Measurements from ENCODE around the gene UBE2J2. TPM values are rescaled to one million over a fixed set of nuclear protein-coding genes. Genes with fewer than 3 reads are reported as not detected.

Gene UBE2J2
- total RNA-seq, 4 donors from 2014 or later = 33.0 to 58.4 (median 36.2) TPM

DNA sequence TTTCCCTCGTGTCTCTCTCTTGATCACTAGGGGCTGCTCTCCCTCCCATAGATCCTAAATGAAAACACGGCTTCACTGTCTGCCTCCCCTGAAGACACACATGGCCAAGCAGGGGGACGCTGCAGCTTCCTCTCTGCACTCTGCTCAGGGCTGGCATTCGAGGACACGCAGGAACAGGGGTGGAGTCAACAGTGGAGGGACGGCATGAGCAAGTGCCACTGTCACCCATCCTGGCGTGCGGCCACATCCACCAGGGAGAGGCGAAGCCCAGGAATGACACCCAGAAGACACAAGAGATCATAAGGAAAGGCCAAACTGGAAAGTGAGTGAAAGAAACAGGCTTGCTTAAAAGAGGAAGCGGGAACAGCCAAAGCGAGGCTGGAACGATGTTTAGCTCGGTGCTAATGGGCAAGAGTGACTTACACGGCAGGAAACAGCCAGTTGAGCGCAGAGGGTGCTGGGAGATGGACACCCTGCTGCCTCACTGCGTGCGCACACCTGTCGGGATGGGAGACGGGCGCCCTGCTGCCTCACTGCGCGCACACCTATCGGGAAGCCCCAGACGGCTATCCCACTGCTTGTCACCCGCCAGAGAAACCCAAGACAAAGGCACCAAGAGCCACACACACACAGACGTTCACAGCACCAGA is 13.6 kb downstream of the UBE2J2 start:
- Histone ChIP-seq H3K4me3 (replicated peaks in 1 of 3) (no peak overlapping the region), H3K36me3 (peaks cover 34 to 44% of the 10 kb centered on the region in 2 donors), H3K27me3 (no peaks in the 10 kb centered on the region), H3K9me3 (no peaks in the 10 kb centered on the region), H3K27ac (no peak overlapping the region), H3K4me1 (no peaks in the 10 kb centered on the region)
- intact Hi-C loops (cut with DNase I) = no loop called here
- TF ChIP-seq POLR2A (IDR thresholded peaks at IDR 0.05) = no peak
- TF ChIP-seq, protein P1, sequence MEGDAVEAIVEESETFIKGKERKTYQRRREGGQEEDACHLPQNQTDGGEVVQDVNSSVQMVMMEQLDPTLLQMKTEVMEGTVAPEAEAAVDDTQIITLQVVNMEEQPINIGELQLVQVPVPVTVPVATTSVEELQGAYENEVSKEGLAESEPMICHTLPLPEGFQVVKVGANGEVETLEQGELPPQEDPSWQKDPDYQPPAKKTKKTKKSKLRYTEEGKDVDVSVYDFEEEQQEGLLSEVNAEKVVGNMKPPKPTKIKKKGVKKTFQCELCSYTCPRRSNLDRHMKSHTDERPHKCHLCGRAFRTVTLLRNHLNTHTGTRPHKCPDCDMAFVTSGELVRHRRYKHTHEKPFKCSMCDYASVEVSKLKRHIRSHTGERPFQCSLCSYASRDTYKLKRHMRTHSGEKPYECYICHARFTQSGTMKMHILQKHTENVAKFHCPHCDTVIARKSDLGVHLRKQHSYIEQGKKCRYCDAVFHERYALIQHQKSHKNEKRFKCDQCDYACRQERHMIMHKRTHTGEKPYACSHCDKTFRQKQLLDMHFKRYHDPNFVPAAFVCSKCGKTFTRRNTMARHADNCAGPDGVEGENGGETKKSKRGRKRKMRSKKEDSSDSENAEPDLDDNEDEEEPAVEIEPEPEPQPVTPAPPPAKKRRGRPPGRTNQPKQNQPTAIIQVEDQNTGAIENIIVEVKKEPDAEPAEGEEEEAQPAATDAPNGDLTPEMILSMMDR (IDR thresholded peaks at IDR 0.05) = no peak
- no peak for DNase-seq
- WGBS, 2 donors = 80 to 86% methylated on average over 26 of the region's 26 CpGs

DNA sequence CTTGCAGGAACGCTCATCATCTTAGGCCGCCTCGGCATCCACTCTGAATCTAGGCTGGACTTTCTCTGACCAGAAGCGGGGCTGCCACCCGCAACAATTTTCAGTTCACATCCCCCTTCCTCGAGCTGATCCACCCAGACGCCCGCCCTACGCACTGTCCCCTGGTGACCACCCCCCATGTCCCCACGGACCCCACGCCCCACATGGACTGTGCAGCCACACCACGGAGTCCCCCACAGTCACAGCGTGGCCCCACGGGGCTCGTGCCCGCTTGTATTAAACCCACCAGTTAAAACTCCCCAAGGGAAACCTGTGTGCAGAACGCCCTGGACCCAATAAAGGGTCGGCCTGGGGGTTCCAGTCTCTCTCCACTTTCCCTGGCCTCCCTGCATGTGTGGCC is 14.1 kb downstream of the UBE2J2 start:
- H3K4me1 ChIP-seq = no peaks in the 10 kb centered on the region
- H3K36me3 ChIP-seq = peaks cover 38 to 44% of the 10 kb centered on the region in 2 donors
- no peaks in the 10 kb centered on the region for H3K9me3 ChIP-seq
- H3K4me3 ChIP-seq (replicated peaks in 1 of 3) = no peak overlapping the region
- intact Hi-C loops (cut with DNase I) = no loop called here
- no peak for DNase-seq
- no peak overlapping the region for H3K27ac ChIP-seq
- TF ChIP-seq, protein P1 (IDR thresholded peaks at IDR 0.05) = no peak
- TF ChIP-seq POLR2A (IDR thresholded peaks at IDR 0.05) = no peak
- WGBS, 2 donors = 97 to 99% methylated on average over 18 of the region's 18 CpGs
- H3K27me3 ChIP-seq = no peaks in the 10 kb centered on the region

DNA sequence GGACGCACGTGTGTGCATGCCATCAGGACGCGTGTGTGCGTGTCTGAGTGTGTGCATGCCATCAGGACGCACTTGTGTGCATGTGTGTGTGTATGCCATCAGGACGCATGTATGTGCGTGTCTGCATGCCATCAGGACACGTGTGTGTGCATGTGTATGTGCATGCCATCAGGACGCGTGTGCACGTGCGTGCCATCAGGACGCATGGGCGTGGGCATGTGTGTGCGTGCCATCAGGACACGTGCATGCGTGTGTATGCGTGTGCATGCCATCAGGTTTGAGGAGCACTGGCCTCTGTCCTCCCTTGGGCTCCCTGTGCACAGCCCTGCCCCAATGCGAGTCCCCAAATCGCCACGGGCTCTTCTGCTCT is 14.6 kb downstream of the UBE2J2 start:
- intact Hi-C loops (cut with DNase I) = no loop called here
- no peak overlapping the region for H3K4me3 ChIP-seq (replicated peaks in 1 of 3)
- no peak for DNase-seq
- no peaks in the 10 kb centered on the region for H3K4me1 ChIP-seq
- 90 to 95% methylated on average over 22 of the region's 22 CpGs for WGBS, 2 donors
- TF ChIP-seq POLR2A (IDR thresholded peaks at IDR 0.05) = no peak
- TF ChIP-seq, protein P1 (IDR thresholded peaks at IDR 0.05) = no peak
- H3K27me3 ChIP-seq = no peaks in the 10 kb centered on the region
- H3K36me3 ChIP-seq = peaks cover 42 to 48% of the 10 kb centered on the region in 2 donors
- H3K9me3 ChIP-seq = no peaks in the 10 kb centered on the region
- no peak overlapping the region for H3K27ac ChIP-seq

DNA sequence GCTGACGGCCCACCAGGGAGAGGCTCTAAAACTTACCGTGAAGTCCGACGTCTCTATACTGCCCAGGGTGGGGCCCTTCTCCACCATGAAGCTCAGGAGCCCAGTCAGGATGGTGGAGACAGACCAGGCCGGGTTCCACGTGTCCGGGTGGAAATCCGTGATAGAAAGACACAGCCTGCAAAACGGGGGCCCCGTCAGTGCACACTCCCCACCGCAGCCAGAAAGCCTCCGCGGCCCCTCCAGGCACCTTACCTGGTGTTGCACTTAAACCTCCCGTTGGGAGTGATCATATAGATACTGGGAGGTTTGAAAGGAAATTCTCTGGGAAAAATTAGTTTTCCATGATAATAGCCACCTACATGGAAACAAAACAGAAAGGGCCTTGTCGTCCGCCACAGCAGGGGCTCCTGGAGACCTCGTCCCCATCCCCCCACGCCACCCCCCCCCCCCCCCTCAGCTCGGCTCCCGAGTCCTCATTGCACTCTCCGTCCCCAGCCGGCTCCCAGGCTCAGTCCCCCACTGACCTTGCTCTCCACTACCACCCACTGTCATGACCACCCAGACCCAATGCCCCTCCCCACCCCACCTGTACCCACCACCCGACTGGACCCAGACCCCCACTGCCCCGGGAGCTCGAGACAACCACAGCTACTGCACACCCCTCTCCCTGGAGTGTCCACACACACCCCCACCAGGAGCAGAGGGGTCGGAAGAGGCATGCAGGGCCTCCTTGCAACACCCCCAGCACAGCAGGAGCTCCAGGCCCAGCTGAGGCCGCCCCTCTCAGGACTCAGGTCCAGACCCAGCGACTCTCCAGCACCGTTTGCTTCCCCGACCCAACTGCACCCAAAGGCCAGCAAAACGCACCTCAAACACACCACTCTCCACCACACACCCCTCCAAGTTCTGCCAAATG is 16.4 kb downstream of the UBE2J2 start:
- 92 to 95% methylated on average over 30 of the region's 31 CpGs for WGBS, 2 donors
- Histone ChIP-seq H3K4me1 (no peaks in the 10 kb centered on the region), H3K27ac (no peak overlapping the region), H3K4me3 (replicated peaks in 1 of 3) (no peak overlapping the region), H3K9me3 (no peaks in the 10 kb centered on the region), H3K36me3 (peaks cover 34 to 42% of the 10 kb centered on the region in 2 donors), H3K27me3 (no peaks in the 10 kb centered on the region)
- no peak for TF ChIP-seq POLR2A (IDR thresholded peaks at IDR 0.05)
- TF ChIP-seq, protein P1 (IDR thresholded peaks at IDR 0.05) = no peak
- DNase-seq = no peak
- intact Hi-C loops (cut with DNase I) = no loop called here

DNA sequence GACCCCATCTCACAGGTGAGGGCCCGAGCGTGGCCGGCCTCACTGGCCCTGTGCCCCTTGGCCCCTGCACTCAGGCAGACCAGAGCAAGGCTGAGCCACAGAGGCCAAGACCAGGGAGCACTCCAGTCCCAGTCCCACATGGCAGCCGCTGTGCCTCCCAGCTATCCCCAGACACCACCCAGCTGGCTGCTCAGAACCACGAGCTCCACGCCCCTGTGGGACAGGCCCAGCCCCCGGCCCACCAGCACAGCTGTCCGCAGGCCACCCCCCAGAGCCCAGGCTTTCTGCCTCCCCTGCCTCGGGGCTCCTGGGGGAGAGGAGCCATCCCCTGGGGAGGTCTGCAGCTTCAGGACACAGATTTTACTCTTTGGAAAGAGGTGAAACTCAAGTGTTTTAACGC is 18.0 kb downstream of the UBE2J2 start:
- Histone ChIP-seq H3K27me3 (no peaks in the 10 kb centered on the region), H3K4me3 (replicated peaks in 1 of 3) (no peak overlapping the region), H3K4me1 (no peaks in the 10 kb centered on the region), H3K9me3 (no peaks in the 10 kb centered on the region), H3K36me3 (peaks cover 26 to 32% of the 10 kb centered on the region in 2 donors), H3K27ac (no peak overlapping the region)
- TF ChIP-seq, protein P1 (IDR thresholded peaks at IDR 0.05) = no peak
- no peak for TF ChIP-seq POLR2A (IDR thresholded peaks at IDR 0.05)
- no peak for DNase-seq
- 95 to 96% methylated on average over 9 to 10 of the region's 10 CpGs for WGBS, 2 donors
- intact Hi-C loops (cut with DNase I) = no loop called here
